ENCODE results near the gene MRPL55. TPM values are rescaled to one million over a fixed set of nuclear protein-coding genes. Genes with fewer than 3 reads are reported as not detected.

Gene MRPL55
- total and polyA plus RNA-seq, 2 experiments from 2014 or later: 92.4 to 172 TPM

- Histone ChIP-seq H3F3A (replicated peaks; ENCODE audit: low read depth) (no peaks in the 10 kb centered on the region), H4K20me1 (replicated peaks; ENCODE audit: insufficient read depth) (no peaks in the 10 kb centered on the region; the same call in 1 of the 2 replicates), H2AFZ (no peak overlapping the region), H3K4me2 (no peak overlapping the region), H3K27me3 (ENCODE audit: insufficient read depth) (peaks cover 98% of the 10 kb centered on the region), H3K36me3 (ENCODE audit: insufficient read depth) (no peaks in the 10 kb centered on the region), H3K27ac (ENCODE audit: low read depth) (no peak overlapping the region), H3K4me3 (no peak overlapping the region), H3K4me1 (ENCODE audit: insufficient read depth) (no peaks in the 10 kb centered on the region), H3K79me2 (replicated peaks; ENCODE audit: insufficient read depth) (no peaks in the 10 kb centered on the region), H3K9me2 (ENCODE audit: insufficient read depth) (no peaks in the 10 kb centered on the region)
- Mint-ChIP-seq H3K36me3 (ENCODE audit: low read depth) (no peaks in the 10 kb centered on the region), H3K9me3 (no peaks in the 10 kb centered on the region), H3K4me1 (peaks cover 2% of the 10 kb centered on the region; the same call in 1 of the 3 replicates), H3K4me3 (no peak overlapping the region), H3K27ac (no peak overlapping the region), H3K27me3 (ENCODE audit: insufficient read depth, low read depth, poor library complexity) (peaks cover 71% of the 10 kb centered on the region)
- peak; percentile 14 for ATAC-seq
- DNase-seq (ENCODE audit: low spot score): no peak
- no peak for TF ChIP-seq ZNF331 (CRISPR knock-in tag; IDR thresholded peaks at IDR 0.05; ENCODE audit: low read depth)
- no peak for TF ChIP-seq ZNF462 (CRISPR knock-in tag; IDR thresholded peaks at IDR 0.05)
- TF ChIP-seq CTCF (conservative IDR thresholded peaks at IDR 0.05; ENCODE audit: low read depth in 2 of 2): no peak
- no peak for TF ChIP-seq ETS1 (IDR thresholded peaks at IDR 0.05)
- no peak for TF ChIP-seq STAT1 (IDR thresholded peaks at IDR 0.05; ENCODE audit: unreplicated experiment)
- no peak for TF ChIP-seq NANOG (IDR thresholded peaks at IDR 0.05; ENCODE audit: borderline replicate concordance)
- TF ChIP-seq CREB1 (CRISPR knock-in tag; IDR thresholded peaks at IDR 0.05; ENCODE audit: low read depth): no peak
- no peak for TF ChIP-seq JUNB (IDR thresholded peaks at IDR 0.05; ENCODE audit: unreplicated experiment)
- no peak for TF ChIP-seq REST (IDR thresholded peaks at IDR 0.05; ENCODE audit: unreplicated experiment)
- no peak for TF ChIP-seq ZNF114 (CRISPR knock-in tag; IDR thresholded peaks at IDR 0.05)
- TF ChIP-seq EZH2 (IDR thresholded peaks at IDR 0.05; ENCODE audit: low read depth, unreplicated experiment): no peak
- no peak for TF ChIP-seq EZH2phosphoT487 (IDR thresholded peaks at IDR 0.05; ENCODE audit: unreplicated experiment)
- TF ChIP-seq POLR2AphosphoS5 (IDR thresholded peaks at IDR 0.05; ENCODE audit: low read depth): no peak
Observed at GRCh38 chr1:228073061-228073856, 35.8 kb downstream of the MRPL55 start.

Measured in GM23338 (cell line).